Smooth muscle cell (in vitro differentiated cells): Measurements from ENCODE around the gene CFL2. TPM values are rescaled to one million over a fixed set of nuclear protein-coding genes. Genes with fewer than 3 reads are reported as not detected.

Experiments
- DNase-seq: peaks from one replicate; lab custom pipeline; 2025; ENCODE audit not compliant: unreplicated experiment; lab: John Stamatoyannopoulos, UW
- H2AFZ ChIP-seq: fragments of 200-600 bp; sonication (generic); 2 replicates; pipeline ENCODE4 v1.6.0; 2016; ENCODE audit warnings: antibody characterized with exemption, low read depth, mild to moderate bottlenecking
- H3F3A ChIP-seq: fragments of 200-600 bp; sonication (generic); 2 replicates; pipeline ENCODE4 v1.6.0; 2017; ENCODE audit warnings: antibody characterized with exemption, low read depth
- H3K27ac ChIP-seq: fragments of 200-600 bp; sonication (generic); 2 replicates; pipeline ENCODE4 v1.5.1; 2016; ENCODE audit warnings: low read depth, mild to moderate bottlenecking
- H3K27me3 ChIP-seq: fragments of 200-600 bp; sonication (generic); 2 replicates; pipeline ENCODE4 v1.6.1; 2016; ENCODE audit warnings: low read depth, mild to moderate bottlenecking
- H3K36me3 ChIP-seq: fragments of 200-600 bp; sonication (generic); 2 replicates; pipeline ENCODE4 v1.5.1; 2016; ENCODE audit warnings: low read depth
- H3K4me1 ChIP-seq: fragments of 200-600 bp; sonication (generic); 2 replicates; pipeline ENCODE4 v1.5.1; 2016; ENCODE audit warnings: low read depth
- H3K4me2 ChIP-seq: fragments of 200-600 bp; sonication (generic); 2 replicates; pipeline ENCODE4 v1.6.0; 2016; ENCODE audit warnings: mild to moderate bottlenecking
- H3K4me3 ChIP-seq: fragments of 200-600 bp; sonication (generic); 2 replicates; pipeline ENCODE4 v1.5.1; 2016; ENCODE audit warnings: mild to moderate bottlenecking
- H3K79me2 ChIP-seq: fragments of 200-600 bp; sonication (generic); 2 replicates; pipeline ENCODE4 v1.6.0; 2016; ENCODE audit warnings: low read depth, mild to moderate bottlenecking
- H3K9ac ChIP-seq: fragments of 200-600 bp; sonication (generic); 2 replicates; pipeline ENCODE4 v1.6.0; 2016; ENCODE audit warnings: low read depth
- H3K9me3 ChIP-seq: fragments of 200-600 bp; sonication (generic); replicated peaks from 2 replicates; pipeline ENCODE4 v1.5.1; 2016; ENCODE audit warnings: low read depth
- H4K20me1 ChIP-seq: fragments of 200-600 bp; sonication (generic); 2 replicates; pipeline ENCODE4 v1.6.0; 2016; ENCODE audit warnings: low read depth
- WGBS: methylation state at CpG from one replicate; pipeline ENCODE4 v1.1.7; 2016; ENCODE audit warnings: low lambda C conversion rate; 5-methylcytosine and 5-hydroxymethylcytosine counted together
- polyA plus RNA-seq: library from polyadenylated mRNA; unstranded; fragments of >200 nt; fragmentation: Nextera tagmentation; extraction: Ambion mirVana; gene quantifications from 2 replicates; pipeline ENCODE4 v1.2.1, GENCODE V29; 2016
- total RNA-seq: library from RNA; depleted of rRNA; stranded (reverse); fragments of >200 nt; gene quantifications from 2 replicates; pipeline ENCODE4 v1.2.3, GENCODE V29; 2014
- TF ChIP-seq, protein P1 (sequence below): fragments of 200-600 bp; sonication (generic); IDR thresholded peaks from 2 replicates; pipeline ENCODE4 v1.5.1; 2017; ENCODE audit warnings: borderline replicate concordance, mild to moderate bottlenecking, antibody characterized with exemption; ENCODE audit not compliant: insufficient read depth, poor library complexity, severe bottlenecking

The CFL2 gene
- total and polyA plus RNA-seq, 2 experiments from 2014 or later: 64.5 to 71.7 TPM

DNA sequence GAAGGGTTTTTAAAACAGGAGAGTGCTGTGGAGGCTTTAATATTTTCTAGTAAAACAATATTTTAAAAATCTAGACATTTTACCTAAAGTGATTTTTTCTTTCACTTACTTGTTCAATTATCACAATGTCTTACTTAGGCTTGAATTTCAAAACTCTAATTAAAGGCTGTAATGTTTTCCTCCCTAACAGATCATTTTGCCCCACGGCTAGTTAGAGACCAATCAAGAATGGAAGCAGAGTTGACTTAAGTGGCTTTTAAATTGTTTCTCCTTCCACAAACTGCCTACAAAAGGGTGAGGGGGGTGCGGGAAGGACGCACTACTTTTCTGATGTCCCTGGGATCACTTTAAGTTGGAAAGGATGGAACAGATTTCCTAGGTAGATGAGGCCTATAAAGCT lies 9.5 kb upstream of the CFL2 start:
- no peak overlapping the region for H3K4me3 ChIP-seq
- WGBS: 76% methylated on average over 3 of the region's 3 CpGs
- no peaks in the 10 kb centered on the region for H4K20me1 ChIP-seq
- no peaks in the 10 kb centered on the region for H3F3A ChIP-seq
- H3K4me2 ChIP-seq: no peak overlapping the region
- no peaks in the 10 kb centered on the region for H3K79me2 ChIP-seq
- H3K36me3 ChIP-seq: no peaks in the 10 kb centered on the region
- no peak for DNase-seq
- no peak overlapping the region for H2AFZ ChIP-seq
- H3K4me1 ChIP-seq: no peaks in the 10 kb centered on the region
- H3K9ac ChIP-seq: no peak overlapping the region
- no peak overlapping the region for H3K27ac ChIP-seq
- H3K27me3 ChIP-seq: no peaks in the 10 kb centered on the region
- H3K9me3 ChIP-seq: no peaks in the 10 kb centered on the region
- TF ChIP-seq, protein P1, sequence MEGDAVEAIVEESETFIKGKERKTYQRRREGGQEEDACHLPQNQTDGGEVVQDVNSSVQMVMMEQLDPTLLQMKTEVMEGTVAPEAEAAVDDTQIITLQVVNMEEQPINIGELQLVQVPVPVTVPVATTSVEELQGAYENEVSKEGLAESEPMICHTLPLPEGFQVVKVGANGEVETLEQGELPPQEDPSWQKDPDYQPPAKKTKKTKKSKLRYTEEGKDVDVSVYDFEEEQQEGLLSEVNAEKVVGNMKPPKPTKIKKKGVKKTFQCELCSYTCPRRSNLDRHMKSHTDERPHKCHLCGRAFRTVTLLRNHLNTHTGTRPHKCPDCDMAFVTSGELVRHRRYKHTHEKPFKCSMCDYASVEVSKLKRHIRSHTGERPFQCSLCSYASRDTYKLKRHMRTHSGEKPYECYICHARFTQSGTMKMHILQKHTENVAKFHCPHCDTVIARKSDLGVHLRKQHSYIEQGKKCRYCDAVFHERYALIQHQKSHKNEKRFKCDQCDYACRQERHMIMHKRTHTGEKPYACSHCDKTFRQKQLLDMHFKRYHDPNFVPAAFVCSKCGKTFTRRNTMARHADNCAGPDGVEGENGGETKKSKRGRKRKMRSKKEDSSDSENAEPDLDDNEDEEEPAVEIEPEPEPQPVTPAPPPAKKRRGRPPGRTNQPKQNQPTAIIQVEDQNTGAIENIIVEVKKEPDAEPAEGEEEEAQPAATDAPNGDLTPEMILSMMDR: no peak

- TF ChIP-seq, protein P1: peak; percentile 81
- H3K9me3 ChIP-seq: no peaks in the 10 kb centered on the region
- WGBS: 16% methylated on average over 10 of the region's 10 CpGs
- H3K79me2 ChIP-seq: no peaks in the 10 kb centered on the region
- H3K4me1 ChIP-seq: no peaks in the 10 kb centered on the region
- H2AFZ ChIP-seq: peak overlapping the region; percentile 85
- no peaks in the 10 kb centered on the region for H3K36me3 ChIP-seq
- H3K4me2 ChIP-seq: no peak overlapping the region
- no peaks in the 10 kb centered on the region for H3F3A ChIP-seq
- no peak overlapping the region for H3K9ac ChIP-seq
- no peaks in the 10 kb centered on the region for H3K27me3 ChIP-seq
- no peaks in the 10 kb centered on the region for H4K20me1 ChIP-seq
- H3K4me3 ChIP-seq: no peak overlapping the region
- H3K27ac ChIP-seq: no peak overlapping the region
- DNase-seq: no peak
These were observed 8.5 kb upstream of the CFL2 start for GRCh38 chr14:34722723-34723545.

- Histone ChIP-seq H3K9ac (no peak overlapping the region), H3K27ac (no peak overlapping the region), H3K4me2 (no peak overlapping the region), H4K20me1 (no peaks in the 10 kb centered on the region), H3F3A (no peaks in the 10 kb centered on the region), H3K9me3 (no peaks in the 10 kb centered on the region), H2AFZ (no peak overlapping the region), H3K79me2 (no peaks in the 10 kb centered on the region), H3K36me3 (no peaks in the 10 kb centered on the region), H3K27me3 (no peaks in the 10 kb centered on the region), H3K4me1 (no peaks in the 10 kb centered on the region), H3K4me3 (no peak overlapping the region)
- DNase-seq: no peak
- TF ChIP-seq, protein P1: no peak
- WGBS: 89% methylated on average over 2 of the region's 2 CpGs
These were observed 6.7 kb upstream of the CFL2 start for GRCh38 chr14:34721129-34721528.

DNA sequence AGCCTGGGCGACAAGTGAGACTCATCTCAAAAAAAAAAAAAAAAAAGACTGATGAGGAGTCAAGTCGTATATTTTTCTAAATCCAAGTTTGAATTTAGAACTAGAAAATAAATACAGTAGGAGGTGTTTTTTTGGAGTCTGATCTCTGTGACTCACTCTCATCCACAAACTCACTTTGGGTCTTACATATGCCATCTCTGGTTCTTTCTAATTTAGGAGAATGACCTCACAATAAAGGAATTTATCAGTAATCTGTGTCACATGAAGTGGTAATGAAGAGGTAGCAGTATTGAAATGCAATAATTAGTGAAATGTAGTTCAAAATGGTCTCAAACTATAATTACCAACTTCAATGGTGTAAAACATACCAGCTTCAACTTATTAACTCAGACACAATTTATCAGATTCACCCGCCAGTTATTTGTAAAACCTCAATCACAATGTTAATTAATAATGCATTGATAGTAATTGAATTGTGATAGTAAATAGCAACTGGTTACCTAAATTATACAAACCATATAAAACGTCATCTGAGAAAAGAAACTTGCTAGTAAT lies 4.4 kb upstream of the CFL2 start:
- no peak for DNase-seq
- no peaks in the 10 kb centered on the region for H3K27me3 ChIP-seq
- no peak overlapping the region for H3K4me3 ChIP-seq
- no peak overlapping the region for H2AFZ ChIP-seq
- 83% methylated on average over 4 of the region's 4 CpGs for WGBS
- peaks cover 10% of the 10 kb centered on the region for H3F3A ChIP-seq
- peaks cover 7% of the 10 kb centered on the region for H3K4me1 ChIP-seq
- no peak overlapping the region for H3K27ac ChIP-seq
- no peaks in the 10 kb centered on the region for H3K9me3 ChIP-seq
- TF ChIP-seq, protein P1: no peak
- no peaks in the 10 kb centered on the region for H3K79me2 ChIP-seq
- no peaks in the 10 kb centered on the region for H4K20me1 ChIP-seq
- no peaks in the 10 kb centered on the region for H3K36me3 ChIP-seq
- H3K9ac ChIP-seq: no peak overlapping the region
- H3K4me2 ChIP-seq: no peak overlapping the region
